ENCODE data around the gene AGPAT2.

AGPAT2 gene

GRCh38 chr9:136659861-136660784 is 27.1 kb downstream of the AGPAT2 start:
- H3K36me3 Mint-ChIP-seq (ENCODE audit: insufficient read depth): peaks cover 3% of the 10 kb centered on the region
- ATAC-seq (replicated peaks) (no peak), DNase-seq (no peak)
- H3K9me3 Mint-ChIP-seq: no peaks in the 10 kb centered on the region
- H3K4me3 Mint-ChIP-seq: no peak overlapping the region
- H3K27me3 Mint-ChIP-seq: peaks cover 61 to 93% of the 10 kb centered on the region in 2 donors
- H3K4me1 Mint-ChIP-seq (ENCODE audit: low read depth in 2 of 2): peaks cover 9 to 12% of the 10 kb centered on the region in 2 donors
- no peak overlapping the region for H3K27ac Mint-ChIP-seq

- Mint-ChIP-seq H3K27me3 (peaks cover 53 to 88% of the 10 kb centered on the region in 2 donors), H3K9me3 (no peaks in the 10 kb centered on the region), H3K27ac (no peak overlapping the region), H3K36me3 (ENCODE audit: insufficient read depth) (peaks cover 3% of the 10 kb centered on the region), H3K4me3 (peak overlapping the region in 1 of 2 donors; percentile 31), H3K4me1 (ENCODE audit: low read depth in 2 of 2) (peaks cover 4 to 12% of the 10 kb centered on the region in 2 donors)
- ATAC-seq (replicated peaks): peak; percentile 50
- DNase-seq: no peak
These were observed 28.3 kb downstream of the AGPAT2 start for GRCh38 chr9:136658849-136659535.

- peaks cover 4 to 12% of the 10 kb centered on the region in 2 donors for H3K4me1 Mint-ChIP-seq (ENCODE audit: low read depth in 2 of 2)
- peaks cover 49 to 88% of the 10 kb centered on the region in 2 donors for H3K27me3 Mint-ChIP-seq
- H3K4me3 Mint-ChIP-seq: peak overlapping the region in 1 of 2 donors; percentile 31
- no peaks in the 10 kb centered on the region for H3K9me3 Mint-ChIP-seq
- no peak for ATAC-seq (replicated peaks)
- DNase-seq: no peak
- no peak overlapping the region for H3K27ac Mint-ChIP-seq
- H3K36me3 Mint-ChIP-seq (ENCODE audit: insufficient read depth): peaks cover 3% of the 10 kb centered on the region
These were observed 29.0 kb downstream of the AGPAT2 start for GRCh38 chr9:136657974-136658848.

GRCh38 chr9:136656795-136657611 is 30.3 kb downstream of the AGPAT2 start:
- peaks cover 4 to 12% of the 10 kb centered on the region in 2 donors for H3K4me1 Mint-ChIP-seq (ENCODE audit: low read depth in 2 of 2)
- no peak overlapping the region for H3K27ac Mint-ChIP-seq
- H3K9me3 Mint-ChIP-seq: no peaks in the 10 kb centered on the region
- no peak for ATAC-seq (replicated peaks)
- H3K4me3 Mint-ChIP-seq: no peak overlapping the region
- peaks cover 51 to 87% of the 10 kb centered on the region in 2 donors for H3K27me3 Mint-ChIP-seq
- H3K36me3 Mint-ChIP-seq (ENCODE audit: insufficient read depth): peaks cover 3% of the 10 kb centered on the region
- no peak for DNase-seq

GRCh38 chr9:136656183-136656738 is 31.0 kb downstream of the AGPAT2 start:
- Mint-ChIP-seq H3K36me3 (ENCODE audit: insufficient read depth) (peaks cover 3% of the 10 kb centered on the region), H3K9me3 (no peaks in the 10 kb centered on the region), H3K27me3 (peaks cover 55 to 90% of the 10 kb centered on the region in 2 donors), H3K4me1 (ENCODE audit: low read depth in 2 of 2) (peaks cover 4 to 12% of the 10 kb centered on the region in 2 donors), H3K4me3 (no peak overlapping the region), H3K27ac (no peak overlapping the region)
- ATAC-seq (replicated peaks) (no peak), DNase-seq (no peak)

GRCh38 chr9:136655536-136656182 is 31.6 kb downstream of the AGPAT2 start:
- Mint-ChIP-seq H3K36me3 (ENCODE audit: insufficient read depth) (peaks cover 3% of the 10 kb centered on the region), H3K27me3 (peaks cover 53 to 84% of the 10 kb centered on the region in 2 donors), H3K27ac (no peak overlapping the region), H3K4me1 (ENCODE audit: low read depth in 2 of 2) (peaks cover 4 to 12% of the 10 kb centered on the region in 2 donors), H3K4me3 (no peak overlapping the region), H3K9me3 (no peaks in the 10 kb centered on the region)
- no peak for ATAC-seq (replicated peaks)
- no peak for DNase-seq

GRCh38 chr9:136654820-136655535 is 32.3 kb downstream of the AGPAT2 start:
- ATAC-seq (replicated peaks): no peak

GRCh38 chr9:136653323-136654079 is 33.8 kb downstream of the AGPAT2 start:
- DNase-seq: no peak
- H3K27ac Mint-ChIP-seq: no peak overlapping the region
- peaks cover 1% of the 10 kb centered on the region for H3K36me3 Mint-ChIP-seq (ENCODE audit: insufficient read depth)
- H3K27me3 Mint-ChIP-seq: peaks cover 41 to 71% of the 10 kb centered on the region in 2 donors
- H3K9me3 Mint-ChIP-seq: no peaks in the 10 kb centered on the region
- peaks cover 2 to 10% of the 10 kb centered on the region in 2 donors for H3K4me1 Mint-ChIP-seq (ENCODE audit: low read depth in 2 of 2)
- no peak for ATAC-seq (replicated peaks)
- H3K4me3 Mint-ChIP-seq: no peak overlapping the region

More at GRCh38 chr9:136654820-136655535, 32.3 kb downstream of the AGPAT2 start:
- H3K27me3 Mint-ChIP-seq: peaks cover 46 to 77% of the 10 kb centered on the region in 2 donors
- DNase-seq: no peak
- peaks cover 4 to 12% of the 10 kb centered on the region in 2 donors for H3K4me1 Mint-ChIP-seq (ENCODE audit: low read depth in 2 of 2)
- peaks cover 3% of the 10 kb centered on the region for H3K36me3 Mint-ChIP-seq (ENCODE audit: insufficient read depth)
- no peak overlapping the region for H3K27ac Mint-ChIP-seq
- H3K4me3 Mint-ChIP-seq: no peak overlapping the region
- no peaks in the 10 kb centered on the region for H3K9me3 Mint-ChIP-seq

- H3K4me1 Mint-ChIP-seq (ENCODE audit: low read depth in 2 of 2): peaks cover 3 to 5% of the 10 kb centered on the region in 2 donors
- no peaks in the 10 kb centered on the region for H3K36me3 Mint-ChIP-seq (ENCODE audit: insufficient read depth)
- DNase-seq (no peak), ATAC-seq (replicated peaks) (no peak)
- H3K4me3 Mint-ChIP-seq: no peak overlapping the region
- H3K9me3 Mint-ChIP-seq: no peaks in the 10 kb centered on the region
- peaks cover 31 to 69% of the 10 kb centered on the region in 2 donors for H3K27me3 Mint-ChIP-seq
- H3K27ac Mint-ChIP-seq: no peak overlapping the region
These were observed 35.4 kb downstream of the AGPAT2 start for GRCh38 chr9:136651860-136652259.

GRCh38 chr9:136650648-136651047 is 36.6 kb downstream of the AGPAT2 start:
- peaks cover 0 to 3% of the 10 kb centered on the region in 2 donors for H3K4me1 Mint-ChIP-seq (ENCODE audit: low read depth in 2 of 2)
- peaks cover 26 to 63% of the 10 kb centered on the region in 2 donors for H3K27me3 Mint-ChIP-seq
- no peak for ATAC-seq (replicated peaks)
- no peaks in the 10 kb centered on the region for H3K9me3 Mint-ChIP-seq
- no peak overlapping the region for H3K4me3 Mint-ChIP-seq
- DNase-seq: no peak
- no peaks in the 10 kb centered on the region for H3K36me3 Mint-ChIP-seq (ENCODE audit: insufficient read depth)
- no peak overlapping the region for H3K27ac Mint-ChIP-seq

- ATAC-seq (replicated peaks): no peak
- Mint-ChIP-seq H3K9me3 (no peaks in the 10 kb centered on the region), H3K27ac (no peak overlapping the region), H3K36me3 (ENCODE audit: insufficient read depth) (no peaks in the 10 kb centered on the region), H3K4me3 (no peak overlapping the region), H3K27me3 (peaks cover 21 to 63% of the 10 kb centered on the region in 2 donors), H3K4me1 (ENCODE audit: low read depth in 2 of 2) (peaks cover 0 to 1% of the 10 kb centered on the region in 2 donors)
- DNase-seq: no peak
These were observed 37.2 kb downstream of the AGPAT2 start for GRCh38 chr9:136650021-136650420.
